ENCODE measurements around the gene ASB12.

The ASB12 gene

GRCh38 chrX:64187762-64188150 is 42.7 kb downstream of the ASB12 start:
- no peak for DNase-seq (ENCODE audit: low read depth)
- no peak overlapping the region for H3K4me3 ChIP-seq (ENCODE audit: low read depth, low read length)
- no peak for TF ChIP-seq CTCF (conservative IDR thresholded peaks at IDR 0.05; ENCODE audit: low read depth, low read length)

GRCh38 chrX:64186974-64187761 is 43.2 kb downstream of the ASB12 start:
- no peak for TF ChIP-seq CTCF (conservative IDR thresholded peaks at IDR 0.05; ENCODE audit: low read depth, low read length)
- H3K4me3 ChIP-seq (ENCODE audit: low read depth, low read length), result no peak overlapping the region
- DNase-seq (ENCODE audit: low read depth), result no peak

GRCh38 chrX:64184396-64184795 is 46.0 kb downstream of the ASB12 start:
- no peak for DNase-seq (ENCODE audit: low read depth)
- H3K4me3 ChIP-seq (ENCODE audit: low read depth, low read length), result no peak overlapping the region
- no peak for TF ChIP-seq CTCF (conservative IDR thresholded peaks at IDR 0.05; ENCODE audit: low read depth, low read length)

GRCh38 chrX:64182208-64182607 is 48.2 kb downstream of the ASB12 start:
- no peak overlapping the region for H3K4me3 ChIP-seq (ENCODE audit: low read depth, low read length)
- DNase-seq (ENCODE audit: low read depth), result no peak
- no peak for TF ChIP-seq CTCF (conservative IDR thresholded peaks at IDR 0.05; ENCODE audit: low read depth, low read length)

GRCh38 chrX:64176876-64177275 is 53.5 kb downstream of the ASB12 start:
- no peak for TF ChIP-seq CTCF (conservative IDR thresholded peaks at IDR 0.05; ENCODE audit: low read depth, low read length)
- no peak overlapping the region for H3K4me3 ChIP-seq (ENCODE audit: low read depth, low read length)
- DNase-seq (ENCODE audit: low read depth), result no peak

Measured in choroid plexus epithelial cell (primary cell).